ENCODE measurements around the gene MED16.

The MED16 gene

GRCh38 chr19:927780-928401 is 34.9 kb upstream of the MED16 start:
- DNase-seq: no peak

GRCh38 chr19:927351-927779 is 34.4 kb upstream of the MED16 start:
- peak in 1 of 14 donors; percentile 33 for DNase-seq

- DNase-seq: peak in 2 of 14 donors; percentile 48 to 50
These were observed 33.8 kb upstream of the MED16 start for GRCh38 chr19:926589-927350.

GRCh38 chr19:926323-926588 is 33.3 kb upstream of the MED16 start:
- DNase-seq: no peak

GRCh38 chr19:925526-926322 is 32.7 kb upstream of the MED16 start, which contains the start of gene ARID3A:
TSS of gene ARID3A (plus strand) at chr19:926035. CDS start at chr19:929529, 3,494 bp downstream.
- peak; percentile 19 to 84 (median 74) for DNase-seq

GRCh38 chr19:925087-925525 is 32.1 kb upstream of the MED16 start:
- peak in 3 of 14 donors; percentile 44 to 81 (median 75) for DNase-seq

- DNase-seq: no peak
These were observed 31.6 kb upstream of the MED16 start for GRCh38 chr19:924553-925086.

GRCh38 chr19:920051-920864 is 27.3 kb upstream of the MED16 start:
- DNase-seq: no peak

- no peak for DNase-seq
These were observed 26.4 kb upstream of the MED16 start for GRCh38 chr19:919199-920050.

- DNase-seq: no peak
These were observed 25.7 kb upstream of the MED16 start for GRCh38 chr19:918481-919198.

- no peak for DNase-seq
These were observed 25.1 kb upstream of the MED16 start for GRCh38 chr19:918152-918437.

- no peak for DNase-seq
These were observed 24.6 kb upstream of the MED16 start, which contains the start of gene KISS1R for GRCh38 chr19:917323-918151. TSS of gene KISS1R (plus strand) at chr19:917333. CDS start at chr19:917503, 170 bp downstream.

- DNase-seq: no peak
These were observed 23.8 kb upstream of the MED16 start for GRCh38 chr19:916645-917322.

GRCh38 chr19:913080-913748 is 20.2 kb upstream of the MED16 start, which contains the start of gene R3HDM4:
TSS of gene R3HDM4 (minus strand) at chr19:913219. CDS start at chr19:913157, 62 bp downstream.
- peak in 13 of 14 donors; percentile 23 to 80 (median 46) for DNase-seq

GRCh38 chr19:912181-913079 is 19.4 kb upstream of the MED16 start:
- peak in 1 of 14 donors; percentile 57 for DNase-seq

GRCh38 chr19:911197-912033 is 18.4 kb upstream of the MED16 start:
- no peak for DNase-seq
